ENCODE measurements around the gene VPS13A.
A peak's percentile ranks its signal among the peaks of the same experiment; 100 is the strongest.

The VPS13A gene

GRCh38 chr9:77442436-77442835, 265.1 kb downstream of the VPS13A start:
- no peak for DNase-seq (ENCODE audit: low read depth, low spot score)
- no peak overlapping the region for H3K4me3 ChIP-seq (ENCODE audit: low read length)

GRCh38 chr9:77447646-77448045, 270.3 kb downstream of the VPS13A start:
- DNase-seq (ENCODE audit: low read depth, low spot score): no peak
- H3K4me3 ChIP-seq (ENCODE audit: low read length): no peak overlapping the region

- H3K4me3 ChIP-seq (ENCODE audit: low read length): no peak overlapping the region
- no peak for DNase-seq (ENCODE audit: low read depth, low spot score)
Measured at GRCh38 chr9:77449240-77450084, 272.1 kb downstream of the VPS13A start.

- DNase-seq (ENCODE audit: low read depth, low spot score): no peak
- no peak overlapping the region for H3K4me3 ChIP-seq (ENCODE audit: low read length)
Measured at GRCh38 chr9:77450085-77450475, 272.7 kb downstream of the VPS13A start.

- DNase-seq (ENCODE audit: low read depth, low spot score): no peak
- no peak overlapping the region for H3K4me3 ChIP-seq (ENCODE audit: low read length)
Measured at GRCh38 chr9:77451507-77451906, 274.2 kb downstream of the VPS13A start.

GRCh38 chr9:77453825-77454647, 276.7 kb downstream of the VPS13A start:
- H3K4me3 ChIP-seq (ENCODE audit: low read length): no peak overlapping the region

GRCh38 chr9:77454663-77455062, 277.3 kb downstream of the VPS13A start:
- no peak for DNase-seq (ENCODE audit: low read depth, low spot score)
- no peak overlapping the region for H3K4me3 ChIP-seq (ENCODE audit: low read length)

More at GRCh38 chr9:77453825-77454647, 276.7 kb downstream of the VPS13A start:
- no peak for DNase-seq (ENCODE audit: low read depth, low spot score)

- no peak overlapping the region for H3K4me3 ChIP-seq (ENCODE audit: low read length)
- DNase-seq (ENCODE audit: low read depth, low spot score): peak; percentile 56
Measured at GRCh38 chr9:77455312-77455927, 278.1 kb downstream of the VPS13A start.

GRCh38 chr9:77456829-77457437, 279.6 kb downstream of the VPS13A start:
- peak; percentile 88 for DNase-seq (ENCODE audit: low read depth, low spot score)
- H3K4me3 ChIP-seq (ENCODE audit: low read length): no peak overlapping the region

- DNase-seq (ENCODE audit: low read depth, low spot score): peak; percentile 77
- H3K4me3 ChIP-seq (ENCODE audit: low read length): no peak overlapping the region
Measured at GRCh38 chr9:77457916-77458592, 280.7 kb downstream of the VPS13A start.

- DNase-seq (ENCODE audit: low read depth, low spot score): no peak
- no peak overlapping the region for H3K4me3 ChIP-seq (ENCODE audit: low read length)
Measured at GRCh38 chr9:77460938-77461337, 283.6 kb downstream of the VPS13A start.

GRCh38 chr9:77462066-77462465, 284.7 kb downstream of the VPS13A start:
- DNase-seq (ENCODE audit: low read depth, low spot score): no peak
- no peak overlapping the region for H3K4me3 ChIP-seq (ENCODE audit: low read length)

- DNase-seq (ENCODE audit: low read depth, low spot score): no peak
- H3K4me3 ChIP-seq (ENCODE audit: low read length): no peak overlapping the region
Measured at GRCh38 chr9:77463151-77463550, 285.8 kb downstream of the VPS13A start.

GRCh38 chr9:77464661-77465060, 287.3 kb downstream of the VPS13A start:
- H3K4me3 ChIP-seq (ENCODE audit: low read length): no peak overlapping the region
- no peak for DNase-seq (ENCODE audit: low read depth, low spot score)

- no peak for DNase-seq (ENCODE audit: low read depth, low spot score)
- no peak overlapping the region for H3K4me3 ChIP-seq (ENCODE audit: low read length)
Measured at GRCh38 chr9:77469515-77470231, 292.3 kb downstream of the VPS13A start.

Measured in Jurkat, Clone E6-1 (cell line).